Right renal cortex interstitium (tissue), 3 donors: Measurements from ENCODE around the gene PPP2R5C. TPM values are rescaled to one million over a fixed set of nuclear protein-coding genes. Genes with fewer than 3 reads are reported as not detected.

Experiments used
- DNase-seq, 3 donors: peaks; one replicate each; pipeline ENCODE4 v3.0.0-alpha.2; 2013; ENCODE audit warnings: low read depth in 3 of 3, low spot score in 2 of 3
- polyA plus RNA-seq, 3 donors: library from polyadenylated mRNA; unstranded; fragments of 120-200 nt; gene quantifications; one replicate each; pipeline ENCODE4 v1.2.1, GENCODE V29; 2013; ENCODE audit not compliant: insufficient read length in 3 of 3

The PPP2R5C gene
- polyA plus RNA-seq, 3 donors: 105 to 114 (median 106) TPM

DNA sequence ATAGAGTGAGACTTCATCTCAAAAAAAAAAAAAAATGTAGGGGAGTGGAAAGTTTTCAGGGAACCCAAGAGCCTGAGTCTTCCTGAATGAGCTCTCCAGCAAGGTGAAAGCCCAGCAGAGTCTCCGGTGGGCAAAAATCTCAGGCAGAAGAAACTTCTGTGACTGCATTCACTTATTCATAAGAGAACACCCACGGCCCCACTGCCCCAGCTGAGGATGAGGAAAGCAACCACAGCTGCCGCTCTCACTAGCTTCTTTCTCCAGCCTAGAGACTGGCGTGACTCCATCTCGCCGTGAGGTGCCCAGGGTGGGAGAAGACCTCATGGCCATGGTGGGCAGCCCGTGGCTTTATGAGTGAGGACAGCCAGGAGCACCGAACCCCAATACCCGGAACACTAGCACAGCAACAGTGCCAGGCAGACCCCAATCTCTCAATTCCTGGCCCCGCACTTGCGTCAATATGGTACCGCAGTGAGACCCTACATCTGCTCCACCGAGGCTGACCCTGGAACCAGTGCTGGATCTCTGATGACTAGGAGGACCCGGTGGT is 173.2 kb downstream of the PPP2R5C start:
- no peak for DNase-seq

DNA sequence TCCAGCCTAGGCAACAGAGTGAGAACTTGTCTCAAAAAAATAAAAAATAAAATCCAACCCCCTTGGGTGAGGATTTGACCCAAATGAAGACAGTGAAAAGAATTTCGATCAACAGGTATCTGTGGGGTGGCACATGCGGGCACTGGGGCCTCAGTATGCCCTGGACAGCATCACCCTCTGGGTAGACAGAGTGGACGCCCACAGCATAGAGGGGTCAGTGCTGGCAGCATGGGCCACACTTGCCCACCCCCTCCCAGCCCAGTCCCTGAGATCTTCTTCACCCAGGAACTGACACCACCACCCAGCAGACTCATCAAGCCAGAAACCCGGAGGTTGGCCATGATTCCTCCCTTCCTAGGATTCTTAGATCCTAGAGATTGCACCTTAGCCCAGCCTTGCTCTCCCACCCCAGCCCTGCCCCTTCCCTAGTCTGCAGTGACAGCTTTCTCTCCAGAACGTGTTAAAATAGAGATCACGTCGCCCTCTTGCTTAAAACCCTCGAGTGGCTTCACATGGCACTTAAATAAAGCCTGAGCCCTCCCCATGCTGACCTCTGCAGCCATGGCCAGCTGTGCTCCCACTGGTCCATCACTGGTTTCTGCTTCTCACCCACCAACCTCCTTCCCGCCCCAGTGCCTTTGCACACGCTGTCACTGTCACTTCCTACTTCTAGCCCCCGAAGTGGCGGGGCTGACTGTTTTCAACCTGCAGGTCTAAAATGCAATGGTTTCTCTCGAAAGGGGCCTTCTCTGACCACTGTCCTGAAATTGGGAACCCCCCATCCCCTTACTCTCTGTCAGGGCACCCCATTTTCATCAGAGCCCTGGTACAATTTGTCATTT is 176.6 kb downstream of the PPP2R5C start:
- no peak for DNase-seq

DNA sequence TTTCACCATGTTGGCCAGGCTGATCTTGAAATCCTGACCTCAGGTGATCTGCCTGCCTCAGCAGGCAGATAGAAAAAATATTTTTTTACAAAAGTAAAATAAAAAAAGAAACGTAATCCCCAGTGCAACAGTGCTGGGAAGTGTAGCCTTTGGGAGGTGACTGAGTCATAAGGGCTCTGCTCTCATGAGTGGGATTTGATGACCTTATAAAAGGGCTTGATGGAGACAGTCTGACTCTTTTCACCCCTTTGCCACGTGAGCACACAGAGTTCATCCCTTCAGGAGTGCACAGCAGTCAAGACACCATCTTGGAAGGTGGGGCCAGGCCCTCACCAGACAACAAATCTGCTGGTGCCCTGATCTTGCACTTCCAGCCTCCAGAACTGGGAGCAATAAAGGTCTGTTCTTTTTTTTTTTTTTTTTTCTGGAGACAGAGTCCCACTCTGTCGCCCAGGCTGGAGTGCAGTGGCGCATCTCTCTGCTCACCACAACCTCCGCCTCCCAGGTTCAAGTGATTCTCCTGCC is 178.2 kb downstream of the PPP2R5C start:
- no peak for DNase-seq

DNA sequence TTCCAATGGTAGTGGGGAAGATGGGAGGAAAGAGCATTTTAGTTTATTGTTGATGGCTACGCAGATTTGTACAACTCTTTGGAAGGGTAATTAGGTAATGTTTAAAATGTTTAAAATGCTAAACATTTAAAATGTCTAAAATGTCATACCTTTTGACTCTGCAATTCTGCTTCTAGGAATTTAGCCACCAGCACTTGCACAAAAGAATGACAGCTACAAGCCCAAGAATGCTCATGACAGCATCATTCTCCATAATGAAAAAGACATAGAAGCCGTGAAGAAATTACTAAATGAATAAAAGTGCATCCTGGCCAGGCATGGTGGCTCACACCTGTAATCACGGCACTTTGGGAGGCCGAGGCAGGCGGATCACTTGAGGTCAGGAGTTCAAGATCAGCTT is 182.9 kb downstream of the PPP2R5C start:
- no peak for DNase-seq

DNA sequence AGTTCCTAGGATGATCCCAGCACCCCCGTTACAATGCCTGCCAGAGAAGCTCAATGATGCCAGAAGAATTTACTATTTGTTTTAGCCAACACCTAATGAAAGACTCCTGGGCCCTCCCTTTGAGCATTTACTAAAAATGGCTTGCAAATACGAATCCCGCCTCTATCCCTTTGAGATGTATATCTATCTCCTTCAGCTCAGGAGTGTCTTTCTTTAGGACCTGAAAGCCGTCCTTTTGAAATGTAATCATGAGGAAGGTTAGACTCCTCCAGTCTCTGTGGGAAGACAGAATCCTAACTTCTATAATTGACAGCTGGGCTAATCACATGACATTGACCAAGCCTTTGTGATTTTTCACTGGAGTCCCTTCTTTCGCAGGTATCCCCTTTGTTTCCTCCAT is 183.7 kb downstream of the PPP2R5C start:
- DNase-seq: no peak

DNA sequence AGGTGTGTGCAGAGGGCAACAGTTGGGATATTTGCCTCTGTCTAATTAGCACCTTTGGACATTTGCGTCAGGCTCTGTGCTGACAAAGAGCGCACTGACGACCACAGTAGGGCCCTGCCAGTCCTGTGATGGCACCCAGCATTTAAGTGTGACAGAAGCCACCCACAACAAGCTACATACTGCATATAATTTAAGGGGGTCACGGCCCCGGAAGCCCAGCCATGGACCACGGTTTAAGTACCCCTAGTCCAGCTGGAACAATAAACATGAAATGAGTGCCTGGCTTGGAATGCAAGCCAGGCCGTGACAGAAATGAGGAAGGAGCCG is 186.0 kb downstream of the PPP2R5C start:
- no peak for DNase-seq

DNA sequence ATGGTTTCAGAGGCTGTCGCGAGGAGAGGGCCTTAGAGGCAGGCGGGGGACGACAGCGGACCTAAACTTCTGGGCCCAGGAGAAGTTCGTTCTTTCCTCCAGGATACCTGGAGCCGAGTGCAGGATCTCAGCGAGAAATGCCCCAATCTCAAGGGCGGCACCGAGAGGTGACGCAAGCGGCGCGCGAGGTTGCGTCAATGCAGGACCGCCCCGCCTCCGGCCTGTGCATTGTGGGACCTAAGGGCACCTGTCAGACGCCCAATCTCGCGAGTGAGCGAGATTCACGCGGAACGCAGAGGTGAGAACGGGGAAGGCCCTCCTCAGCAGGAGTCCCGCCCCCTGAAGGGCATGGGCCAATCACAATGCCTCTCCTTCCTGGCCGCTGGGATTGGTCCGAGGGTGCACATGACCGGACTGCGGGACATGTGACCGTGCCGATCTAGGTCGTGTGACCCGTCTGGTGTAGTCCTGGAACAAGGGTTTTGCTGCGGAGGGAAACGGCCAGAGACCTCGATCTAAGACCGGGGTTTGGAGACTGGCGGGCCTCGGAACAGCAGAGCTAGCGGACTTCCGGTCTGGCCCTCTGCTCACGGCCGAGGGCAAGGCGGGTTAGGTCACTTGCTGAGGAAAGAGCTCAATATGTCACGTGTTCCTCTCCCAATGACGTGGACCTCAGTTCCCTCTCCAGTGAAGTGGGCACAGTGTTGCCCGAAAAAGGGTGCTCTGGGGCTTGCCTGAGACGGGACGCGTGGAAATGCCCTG is 186.6 kb downstream of the PPP2R5C start:
- DNase-seq: peak; percentile 100

DNA sequence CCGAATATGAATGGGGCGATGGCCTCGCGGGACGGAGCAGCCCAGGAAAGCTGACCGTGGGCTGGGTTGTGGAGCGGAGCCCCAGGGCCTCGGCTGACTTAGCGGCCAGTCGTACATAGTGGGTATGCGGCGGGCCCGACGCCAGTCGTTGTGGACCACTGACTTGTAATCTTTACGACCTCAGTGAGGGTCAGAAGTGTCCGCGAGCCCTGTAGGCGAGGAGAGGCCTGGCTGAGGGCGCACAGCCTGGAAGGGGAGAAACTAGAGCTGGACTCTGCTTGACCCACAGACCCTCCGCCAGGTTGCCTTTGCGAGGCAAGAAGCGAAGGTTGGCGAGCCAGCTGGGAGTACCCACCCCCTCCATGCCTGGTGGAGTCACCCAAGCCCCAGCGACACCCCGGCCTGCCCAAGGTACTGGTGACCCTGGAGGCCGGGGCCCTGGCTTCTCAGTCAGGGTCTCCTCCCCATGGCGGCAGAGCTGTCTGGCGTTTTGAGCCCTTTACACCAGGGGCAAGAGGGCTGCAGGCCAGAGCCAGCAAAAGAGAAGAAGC is 187.2 kb downstream of the PPP2R5C start:
- no peak for DNase-seq

DNA sequence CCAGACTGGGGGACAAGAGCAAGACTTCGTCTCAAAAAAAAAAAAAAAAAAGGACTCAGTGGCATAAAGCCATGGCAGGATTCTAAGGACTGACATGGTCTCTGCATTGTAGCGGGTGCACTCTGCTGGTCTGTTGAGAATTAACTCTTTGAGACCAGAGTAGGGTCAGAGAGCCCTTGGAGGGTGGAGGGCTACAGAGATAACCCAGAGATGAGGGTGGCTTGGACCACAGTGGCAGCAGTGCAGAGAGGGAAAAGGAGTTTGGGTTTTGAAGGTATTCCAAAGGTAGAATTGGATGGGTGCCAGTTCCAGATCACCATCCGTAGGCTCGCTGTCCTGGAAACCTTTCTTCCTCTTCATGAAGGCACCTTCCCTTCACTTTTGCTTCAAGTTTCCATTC is 188.6 kb downstream of the PPP2R5C start:
- DNase-seq: no peak

DNA sequence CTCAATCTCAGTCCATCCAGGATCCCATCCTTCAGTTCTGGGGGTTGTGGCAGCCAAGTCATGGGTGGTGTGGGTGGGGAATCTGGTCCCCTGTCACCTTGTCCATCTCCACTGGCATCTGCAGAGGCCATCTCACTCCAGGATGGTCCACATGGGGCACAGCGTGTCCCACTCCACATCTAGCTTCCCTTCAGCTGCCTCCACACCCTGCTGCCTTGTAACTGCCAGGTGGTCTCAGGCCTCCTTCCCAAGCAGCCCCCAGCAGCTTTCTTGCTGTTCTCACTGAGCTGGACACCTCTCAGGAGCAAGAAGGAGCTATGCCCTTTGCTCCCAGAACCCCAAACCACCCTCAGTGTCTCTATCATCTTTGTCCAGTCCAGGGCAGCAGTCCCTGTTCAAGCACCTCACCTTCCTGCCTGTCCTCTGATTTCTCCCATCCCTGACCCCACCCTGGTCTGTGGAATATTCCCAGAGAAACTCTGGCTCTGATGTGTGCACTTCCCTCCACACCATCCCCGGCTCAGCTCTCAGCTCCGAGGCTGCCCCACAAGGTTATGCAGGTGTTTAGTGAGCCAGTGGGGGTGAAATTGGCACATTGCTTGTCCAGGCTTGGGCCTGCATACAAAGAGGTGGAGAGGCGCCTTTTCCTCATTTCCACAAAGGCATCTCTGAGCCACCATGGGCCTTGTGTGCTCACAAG is 189.2 kb downstream of the PPP2R5C start:
- DNase-seq: no peak

DNA sequence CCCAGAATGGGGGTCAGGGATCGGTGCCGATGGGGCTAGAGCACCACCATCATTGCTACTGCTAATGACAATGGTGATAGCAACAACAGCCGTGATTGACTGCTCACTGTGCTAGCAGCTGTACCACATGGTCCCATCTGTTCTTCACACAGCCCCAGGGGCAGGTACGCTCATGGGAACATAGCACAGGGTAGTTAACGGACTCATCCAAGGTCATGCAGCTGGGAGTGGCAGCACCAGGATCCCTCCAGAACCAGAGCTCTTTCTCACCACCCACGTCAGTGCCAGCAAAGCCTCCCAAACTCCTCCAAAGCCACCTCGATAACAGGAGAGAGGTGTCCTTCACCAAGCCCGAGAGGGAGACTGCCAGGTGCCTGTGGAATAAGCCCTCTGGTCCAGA is 191.6 kb downstream of the PPP2R5C start:
- no peak for DNase-seq

DNA sequence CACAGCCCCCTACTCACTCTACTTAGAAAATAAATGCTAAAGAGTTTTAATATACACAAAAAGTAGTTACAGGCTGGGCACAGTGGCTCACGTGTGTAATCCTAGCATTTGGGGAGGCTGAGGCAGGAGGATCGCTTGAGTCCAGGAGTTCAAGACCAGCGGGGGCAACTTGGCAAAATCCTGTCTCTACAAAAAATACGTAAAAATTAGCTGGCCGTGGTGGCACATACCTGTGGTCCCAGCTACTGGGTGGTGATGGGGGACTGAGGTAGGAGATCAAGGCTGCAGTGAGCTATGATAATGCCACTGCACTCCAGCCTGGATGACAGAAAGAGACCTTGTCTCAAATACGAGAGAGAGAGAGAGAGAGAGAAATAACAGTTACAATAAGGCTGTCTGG is 193.0 kb downstream of the PPP2R5C start:
- DNase-seq: no peak

DNA sequence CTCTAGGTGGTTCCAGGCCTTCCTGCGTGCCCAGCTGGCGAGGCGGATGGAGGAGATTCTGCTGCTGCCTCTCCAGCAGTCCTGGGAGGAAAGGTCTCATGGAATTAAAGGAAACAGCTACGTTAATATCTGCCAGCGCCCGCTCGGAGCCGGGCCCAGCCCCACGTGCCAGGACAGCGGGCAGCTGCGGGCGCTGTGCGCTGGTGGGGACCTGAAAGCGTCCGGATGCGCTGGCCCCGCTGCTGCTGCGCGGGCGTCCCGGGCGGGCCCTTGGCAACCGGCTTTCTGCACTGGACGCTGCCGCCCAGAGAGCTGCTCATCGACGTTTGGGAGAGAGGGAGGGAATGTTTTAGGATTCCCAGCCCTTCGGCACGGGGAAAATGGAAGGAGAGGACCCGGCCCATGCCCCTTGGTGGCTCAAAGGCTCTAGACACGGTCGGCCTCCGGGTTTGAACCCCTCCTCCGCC is 194.2 kb downstream of the PPP2R5C start:
- DNase-seq: no peak

DNA sequence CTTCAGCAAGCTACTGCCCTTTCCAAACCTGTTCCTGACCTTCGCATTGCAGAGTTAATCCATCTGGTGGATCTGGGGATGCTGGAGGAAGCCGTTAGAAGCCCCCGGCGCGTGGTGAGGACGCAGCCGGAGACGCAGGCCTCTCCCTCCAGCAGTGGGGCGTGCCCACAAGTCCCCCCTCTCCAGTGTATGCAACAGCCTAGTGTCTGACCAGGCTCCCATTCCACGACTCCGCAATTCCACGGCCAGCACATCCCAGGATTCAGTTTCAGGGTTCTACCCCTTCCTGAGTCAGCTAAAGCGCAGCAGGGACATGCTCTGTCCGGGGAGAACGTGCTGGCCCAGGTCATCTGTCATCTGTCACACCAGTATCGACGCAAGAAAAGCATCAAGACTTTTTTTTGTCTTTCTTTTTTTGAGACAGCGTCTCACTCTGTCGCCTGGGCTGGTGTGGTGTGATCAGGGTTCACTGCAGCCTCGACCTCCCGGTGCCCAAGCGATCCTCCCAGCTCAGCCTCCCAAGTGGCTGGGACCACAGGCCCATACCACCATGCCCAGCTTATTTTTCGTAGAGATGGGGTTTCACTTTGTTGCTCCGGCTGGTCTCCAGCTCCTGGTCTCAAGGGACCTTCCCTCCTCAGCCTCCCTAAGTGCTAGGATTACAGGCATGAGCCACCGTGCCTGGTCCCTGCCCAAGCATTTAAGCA is 194.8 kb downstream of the PPP2R5C start:
- no peak for DNase-seq

DNA sequence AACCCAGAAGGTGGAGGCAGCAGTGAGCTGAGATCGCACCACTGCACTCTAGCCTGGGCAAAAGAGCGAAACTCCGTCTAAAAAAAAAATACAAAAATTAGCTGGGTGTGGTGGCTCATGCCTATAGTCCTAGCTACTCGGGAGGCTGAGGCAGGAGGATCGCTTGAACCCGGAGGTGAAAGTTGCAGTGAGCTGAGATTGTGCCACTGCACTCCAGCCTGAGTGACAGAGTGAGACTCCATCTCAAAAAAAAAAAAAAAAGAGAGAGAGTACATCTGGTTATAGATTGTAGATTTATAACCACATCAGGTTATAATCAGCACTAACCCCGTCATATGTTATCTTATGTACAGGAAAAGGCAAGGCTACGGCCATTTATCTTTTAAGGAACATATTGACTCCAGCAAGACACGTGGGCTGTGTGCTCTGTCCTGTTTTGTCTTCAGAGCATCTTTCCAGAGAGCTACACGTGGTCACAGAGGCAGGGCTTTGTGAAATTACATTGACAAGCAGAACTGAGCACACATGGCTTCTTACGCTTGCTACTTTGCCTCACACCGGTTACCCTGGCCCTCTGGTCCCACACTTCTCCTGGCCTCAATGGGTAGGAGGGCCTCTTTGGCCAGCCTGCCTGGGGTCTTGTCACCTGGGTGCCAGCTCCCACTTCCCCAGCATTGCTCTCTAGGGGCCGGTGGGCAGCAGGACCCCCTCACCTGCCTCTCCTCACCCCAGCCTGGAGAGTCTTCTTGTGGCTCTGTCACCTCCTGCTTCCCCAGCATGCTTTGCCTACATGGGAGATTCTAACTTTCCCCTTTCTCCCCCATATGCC is 196.1 kb downstream of the PPP2R5C start:
- no peak for DNase-seq

DNA sequence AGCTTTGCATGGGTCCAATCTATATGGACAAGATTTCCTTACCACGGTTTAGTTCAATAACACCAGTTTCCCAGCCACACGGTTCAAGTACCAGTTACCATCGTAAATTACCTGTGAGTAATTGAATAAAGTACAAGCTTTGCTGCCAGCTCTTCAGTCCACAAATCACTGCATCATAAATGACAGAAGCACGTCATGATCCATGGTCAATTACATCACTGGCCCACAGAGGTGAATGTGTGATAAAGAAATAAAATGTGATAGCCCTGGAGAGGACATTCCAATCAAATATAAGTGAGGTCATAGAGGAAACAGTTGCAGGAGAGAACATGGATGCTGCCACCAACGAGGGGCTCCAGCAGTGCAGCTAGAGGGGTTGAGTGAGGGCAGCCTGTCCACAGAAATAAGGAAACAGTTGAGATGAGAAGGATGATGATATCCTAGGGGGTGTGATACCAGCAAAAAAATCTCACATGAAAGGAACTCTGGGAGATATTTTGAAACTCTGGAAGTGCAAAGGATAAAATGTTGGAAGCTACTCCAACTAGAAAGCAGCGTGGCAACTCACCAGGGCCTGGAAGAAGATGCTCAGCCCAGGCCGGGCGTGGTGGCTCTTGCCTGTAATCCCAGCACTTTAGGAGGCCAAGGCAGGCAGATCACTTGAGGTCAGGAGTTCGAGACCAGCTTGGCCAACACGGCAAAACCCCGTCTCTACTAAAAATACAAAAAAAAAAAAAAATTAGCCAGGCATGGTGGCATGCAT is 197.1 kb downstream of the PPP2R5C start:
- DNase-seq: no peak

DNA sequence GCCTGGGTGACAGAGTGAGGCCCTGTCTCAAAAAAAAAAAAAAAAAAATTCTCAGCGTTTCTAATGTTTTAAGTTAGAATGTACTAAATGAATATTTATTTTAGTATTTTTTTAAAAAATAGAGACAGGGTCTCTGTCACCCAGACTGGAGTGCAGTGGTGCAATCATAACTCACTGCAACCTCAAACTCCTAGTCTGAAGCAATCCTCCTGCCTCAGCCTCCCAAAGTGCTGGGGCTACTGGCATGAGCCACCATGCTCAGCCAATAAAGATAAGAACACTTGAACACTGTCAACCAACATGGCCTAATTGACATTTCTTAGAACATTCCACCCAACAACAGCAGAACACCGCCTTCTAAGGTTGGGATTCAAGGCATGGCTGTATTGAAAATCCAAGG is 197.8 kb downstream of the PPP2R5C start:
- DNase-seq: no peak

DNA sequence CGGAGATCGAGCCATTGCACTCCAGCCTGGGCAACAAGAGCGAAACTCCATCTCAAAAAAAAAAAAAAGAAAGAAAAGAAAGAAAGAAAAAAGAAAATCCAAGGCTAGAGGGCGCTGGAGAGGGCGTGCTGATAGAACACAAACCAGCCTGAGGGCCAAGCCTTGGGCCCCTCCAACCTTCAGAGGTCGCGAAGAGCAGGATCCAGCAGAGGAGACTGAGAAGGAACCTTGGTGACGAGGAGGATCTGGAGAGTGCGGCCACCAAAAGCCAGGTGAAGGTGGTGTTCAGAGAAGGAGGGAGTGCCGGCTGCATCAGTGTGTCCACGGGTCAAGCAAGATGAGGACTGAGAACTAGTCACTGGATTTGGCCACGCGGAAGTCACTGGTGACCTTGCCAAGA is 198.7 kb downstream of the PPP2R5C start:
- DNase-seq: no peak
